HG02763 (cell line): ENCODE measurements around the gene HELLS.
"Not testable (repeated sequence)": the region's sequence is repeated elsewhere in the genome, so short reads cannot be mapped to it uniquely, and the experiment has no call there.

Source experiments
- ATAC-seq: cut with Tn5 transposase; IDR thresholded peaks from one replicate; pipeline ENCODE4 v1.9.1; 2021; ENCODE audit warnings: mild to moderate bottlenecking, moderate library complexity; ENCODE audit not compliant: unreplicated experiment

Gene HELLS

DNA sequence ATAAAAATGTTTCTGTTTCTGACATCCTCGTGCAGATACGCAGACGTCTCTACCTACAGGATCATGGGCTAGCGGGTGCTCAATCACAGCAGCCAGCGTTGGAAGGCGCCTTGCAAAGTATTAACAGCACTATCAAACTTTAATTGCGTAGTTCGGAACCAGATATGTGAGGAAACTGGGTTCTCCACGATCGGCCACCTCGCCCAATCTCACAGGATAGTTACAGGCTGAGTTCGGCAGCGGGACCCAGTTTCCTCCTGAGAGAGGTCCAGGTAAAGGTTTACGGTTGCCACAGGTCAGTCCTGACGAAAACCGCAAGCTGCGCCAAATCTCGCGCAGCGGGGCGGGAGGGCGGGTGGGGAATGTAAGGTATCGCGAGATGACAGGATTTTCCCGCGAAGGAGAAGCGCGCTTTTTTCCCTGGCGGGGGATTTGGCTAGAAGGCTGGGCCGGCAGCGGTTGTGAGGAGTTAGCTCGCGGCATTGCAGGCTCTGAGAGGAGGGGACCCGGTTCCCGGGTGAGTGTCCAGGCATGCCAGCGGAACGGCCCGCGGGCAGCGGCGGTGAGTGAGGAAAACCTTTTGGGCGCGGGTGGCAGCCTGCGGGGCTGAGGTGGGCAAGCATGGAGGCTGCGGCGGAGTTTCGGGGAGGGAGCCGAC lies at the start of gene HELLS:
Gene HELLS, plus strand, starts transcription at position 398 of the 658 bp plus-strand sequence. Its CDS starts 134 bp downstream, at position 532.
- peak; percentile 81 for ATAC-seq

DNA sequence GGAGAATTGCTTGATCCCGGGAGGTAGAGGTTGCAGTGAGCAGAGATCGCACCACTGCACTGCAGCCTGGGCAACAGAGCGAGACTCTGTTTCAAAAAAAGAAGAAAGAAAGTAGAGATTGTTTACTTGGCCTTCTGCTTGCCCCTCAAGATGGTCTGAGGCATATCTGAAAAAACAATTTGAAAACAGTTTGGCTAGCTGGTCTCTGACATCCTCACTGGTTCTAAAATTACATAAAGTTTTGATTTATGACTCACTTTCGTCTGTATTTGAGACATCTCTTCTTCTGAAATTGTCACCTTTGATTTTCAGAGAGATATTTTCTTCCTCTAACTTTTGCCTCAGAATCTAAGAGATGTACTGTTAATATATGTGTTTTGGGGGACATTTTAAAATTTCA lies 49.6 kb upstream of the HELLS start:
- no peak for ATAC-seq

DNA sequence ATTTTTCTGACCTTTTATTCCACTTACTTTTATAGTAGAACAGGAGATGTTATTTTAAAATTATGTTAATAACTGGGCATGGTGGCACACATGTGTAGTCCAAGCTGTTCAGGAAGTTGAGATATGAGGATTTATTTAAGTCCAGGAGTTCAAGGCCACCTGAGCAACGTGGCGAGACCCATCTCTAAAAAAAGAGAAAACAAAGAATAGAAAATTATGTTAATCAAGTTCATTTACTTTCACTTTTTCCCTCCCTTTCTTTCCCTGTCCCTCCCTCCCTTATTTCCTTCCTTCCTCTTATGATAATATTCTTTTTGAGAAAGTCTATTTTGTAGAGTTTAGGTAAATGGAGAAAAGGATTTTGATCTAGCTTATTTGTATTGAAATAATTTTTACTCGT lies 48.9 kb upstream of the HELLS start:
- ATAC-seq, result no peak

DNA sequence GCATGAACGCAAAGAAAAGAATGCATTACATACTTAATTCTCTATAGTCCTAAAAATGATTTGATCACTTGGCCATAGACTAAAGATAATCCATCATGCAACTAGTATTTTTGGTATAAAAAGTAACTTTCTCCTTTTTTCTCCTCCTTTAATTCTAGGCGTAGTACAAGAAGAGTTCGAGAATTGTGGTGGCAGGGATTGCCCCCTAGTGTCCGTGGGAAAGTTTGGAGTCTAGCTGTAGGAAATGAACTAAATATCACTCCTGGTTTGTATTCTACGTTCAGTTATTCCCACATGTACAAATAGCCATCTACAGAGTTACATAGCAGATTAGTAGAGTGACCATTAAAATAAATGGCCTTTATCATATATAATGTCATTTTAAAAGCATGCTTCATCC lies 45.5 kb upstream of the HELLS start:
- no peak for ATAC-seq

DNA sequence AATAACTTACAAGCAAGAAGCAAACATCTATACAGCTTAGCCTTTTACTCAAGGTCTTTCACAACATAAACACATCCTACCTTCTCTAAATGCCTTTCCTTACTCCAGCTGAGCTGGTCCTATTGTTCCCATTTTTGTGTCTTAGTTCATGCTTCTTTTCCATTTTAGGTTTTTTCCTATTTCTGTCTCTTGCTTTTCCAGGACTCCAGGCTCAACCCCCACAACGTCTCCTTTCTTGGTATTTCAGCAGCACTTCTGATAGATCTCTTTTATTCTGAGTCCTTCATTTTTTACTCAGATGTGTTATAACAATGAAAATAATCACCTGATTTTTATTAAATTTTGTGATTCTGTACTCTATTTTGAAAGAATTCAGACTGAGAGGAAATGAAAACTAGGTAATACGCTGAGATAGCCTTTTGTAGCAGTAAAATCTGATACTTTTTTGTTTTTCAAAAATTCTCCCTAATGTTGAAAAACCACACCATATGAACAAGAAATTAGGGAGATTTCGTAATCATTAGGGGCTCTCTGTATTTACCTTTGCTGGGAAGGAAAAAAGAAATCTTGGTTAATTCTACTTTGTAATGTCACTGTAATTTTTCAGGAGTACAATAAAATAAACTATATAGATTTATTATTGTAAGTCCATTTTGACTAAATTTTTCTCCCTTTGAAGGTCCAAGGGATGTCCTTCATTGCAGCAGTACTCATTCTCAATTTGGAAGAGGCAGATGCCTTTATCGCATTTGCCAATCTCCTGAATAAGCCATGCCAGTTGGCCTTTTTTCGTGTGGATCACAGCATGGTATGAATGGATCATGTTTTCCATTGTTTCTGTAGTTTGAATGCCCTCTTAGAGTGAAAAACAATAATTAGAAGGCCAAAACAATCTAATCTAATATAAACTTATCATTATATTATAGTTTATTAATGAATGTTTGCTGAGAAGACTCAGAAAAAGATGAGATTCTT lies 24.0 kb upstream of the HELLS start:
- ATAC-seq, result no peak

DNA sequence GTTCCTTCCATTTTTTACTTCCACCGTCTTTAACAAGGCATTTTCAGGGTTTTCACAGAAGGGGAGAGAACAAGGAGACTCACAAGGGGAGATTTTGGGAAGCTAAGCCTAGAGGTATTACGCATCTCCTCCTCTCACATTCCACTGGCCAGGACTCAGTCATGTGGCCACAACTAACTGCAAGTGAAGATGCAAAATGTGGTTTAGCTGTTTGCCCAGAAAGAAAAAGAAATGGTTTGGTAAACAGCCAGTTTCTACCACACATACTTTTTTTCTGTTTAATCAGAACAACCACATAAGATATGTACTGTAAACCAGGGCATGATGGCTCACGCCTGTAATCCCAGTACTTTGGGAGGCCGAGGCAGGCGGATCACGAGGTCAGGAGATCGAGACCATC lies 21.4 kb upstream of the HELLS start:
- ATAC-seq, result no peak

DNA sequence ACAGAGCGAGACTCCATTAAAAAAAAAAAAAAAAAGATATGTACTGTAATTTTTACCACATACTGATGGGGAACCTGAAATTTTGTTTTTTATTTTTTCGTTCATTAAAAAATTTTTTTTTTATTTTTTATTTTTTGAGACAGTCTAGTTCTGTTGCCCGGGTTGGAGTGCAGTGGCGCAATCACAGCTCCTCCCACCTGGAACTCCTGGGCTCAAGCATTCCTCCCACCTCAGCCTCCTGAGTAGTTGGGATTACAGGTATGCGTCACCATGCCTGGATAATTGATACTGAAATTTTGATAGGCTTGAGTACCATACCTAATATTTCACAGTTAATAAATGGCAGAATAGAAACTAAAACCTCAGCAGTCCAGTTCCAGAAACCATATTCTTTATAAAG lies 20.9 kb upstream of the HELLS start:
- no peak for ATAC-seq

DNA sequence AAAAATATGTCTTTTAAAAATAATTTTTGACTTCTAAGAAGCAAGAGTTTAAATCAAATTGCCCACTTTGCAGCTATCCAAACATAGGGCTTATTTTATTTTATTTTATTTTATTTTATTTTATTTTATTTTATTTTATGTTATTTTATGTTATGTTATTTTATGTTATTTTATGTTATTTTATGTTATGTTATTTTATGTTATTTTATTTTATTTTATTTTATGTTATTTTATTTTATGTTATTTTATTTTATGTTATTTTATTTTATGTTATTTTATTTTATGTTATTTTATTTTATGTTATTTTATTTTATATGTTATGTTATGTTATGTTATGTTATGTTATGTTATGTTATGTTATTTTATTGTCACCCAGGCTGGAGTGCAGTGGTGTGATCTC lies 14.0 kb upstream of the HELLS start:
- ATAC-seq, result not testable (repeated sequence)

DNA sequence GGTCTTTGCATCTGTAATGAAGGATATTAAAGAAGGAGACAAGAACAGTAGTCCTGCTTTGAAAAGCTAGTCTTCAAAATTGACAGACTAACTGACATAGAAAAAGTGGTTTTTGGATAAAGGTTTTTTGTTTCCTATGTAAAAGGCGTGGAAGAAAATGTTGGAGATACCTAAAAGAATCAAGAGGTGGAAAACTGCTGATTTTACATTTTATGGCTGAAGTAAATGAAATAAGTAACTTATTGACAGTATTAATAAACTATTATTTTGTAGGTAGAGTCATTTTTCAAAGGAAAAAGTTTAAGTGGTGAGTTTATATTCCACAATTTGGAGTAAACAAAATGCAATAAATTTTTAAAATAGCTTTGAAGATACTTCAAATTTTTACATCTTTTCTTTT lies 12.6 kb upstream of the HELLS start:
- no peak for ATAC-seq

DNA sequence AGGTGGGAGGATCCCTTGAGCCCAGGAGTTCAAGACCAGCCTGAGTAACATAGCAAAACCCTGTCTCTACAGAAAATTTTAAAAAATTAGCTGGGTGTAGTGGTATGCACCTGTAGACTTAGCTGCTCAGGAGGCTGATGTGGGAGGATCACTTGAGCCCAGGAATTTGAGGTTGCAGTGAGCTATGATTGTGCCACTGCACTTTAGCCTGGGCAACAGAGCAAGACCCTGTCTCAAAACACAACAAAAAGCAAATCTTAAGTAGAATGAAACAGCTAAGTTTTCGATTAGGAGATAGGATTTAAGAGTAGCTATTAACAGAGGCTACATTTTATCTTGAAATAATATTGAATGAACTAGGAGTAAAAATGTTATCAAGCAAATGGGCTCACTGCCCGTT lies 3.3 kb upstream of the HELLS start:
- ATAC-seq, result not testable (repeated sequence)

DNA sequence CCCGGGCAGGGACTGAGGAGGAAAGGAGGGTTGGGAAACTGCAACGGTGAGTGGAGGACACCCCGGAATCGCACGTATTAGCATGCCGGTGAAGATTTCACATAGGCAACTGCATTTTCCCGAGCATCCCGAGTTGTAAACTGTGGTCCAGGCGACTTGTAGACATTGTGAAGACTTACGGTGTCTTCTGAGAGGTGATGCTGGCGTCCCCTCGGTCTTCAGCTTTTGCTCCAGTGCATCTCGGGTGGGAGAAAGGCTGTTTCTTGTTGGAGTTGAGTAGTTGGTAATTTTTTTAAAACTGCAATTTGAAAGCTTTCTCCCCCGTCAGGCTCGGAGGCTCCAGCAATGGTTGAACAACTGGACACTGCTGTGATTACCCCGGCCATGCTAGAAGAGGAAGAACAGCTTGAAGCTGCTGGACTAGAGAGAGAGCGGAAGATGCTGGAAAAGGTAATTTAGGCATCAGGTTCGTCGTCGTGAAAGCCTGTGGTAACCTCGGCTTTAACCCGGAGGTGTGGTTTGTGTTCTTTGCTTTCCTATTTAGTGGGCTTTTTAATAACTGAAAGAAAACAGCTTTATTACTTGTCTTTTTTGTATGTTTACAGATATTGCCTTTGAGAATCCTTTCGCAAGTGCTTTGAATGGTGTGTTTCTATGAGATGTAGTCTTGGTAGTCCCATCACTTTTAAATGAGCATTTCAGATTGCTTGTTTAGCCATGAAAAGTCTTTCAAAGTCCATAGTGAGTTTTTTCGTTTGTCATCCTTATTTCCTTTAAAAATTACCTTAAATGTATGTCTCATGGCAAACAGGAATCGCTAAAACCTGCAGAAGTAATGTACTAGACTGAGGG lies 687 bp downstream of the HELLS start:
- peak; percentile 21 for ATAC-seq

DNA sequence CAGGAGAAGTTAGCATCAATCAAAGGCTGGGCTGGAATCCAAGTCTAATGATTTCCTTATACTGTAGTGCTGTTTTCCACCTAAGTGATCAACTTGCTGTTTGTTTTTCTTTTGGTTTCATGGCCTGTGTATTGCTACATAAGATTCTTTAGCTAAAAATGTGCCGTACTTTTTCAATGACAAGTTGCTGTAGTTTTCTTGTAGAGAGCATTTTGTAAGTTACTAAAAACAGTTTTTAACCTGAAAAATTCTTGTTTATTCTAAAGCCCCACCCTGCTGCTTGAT lies 1.3 kb downstream of the HELLS start:
- no peak for ATAC-seq

DNA sequence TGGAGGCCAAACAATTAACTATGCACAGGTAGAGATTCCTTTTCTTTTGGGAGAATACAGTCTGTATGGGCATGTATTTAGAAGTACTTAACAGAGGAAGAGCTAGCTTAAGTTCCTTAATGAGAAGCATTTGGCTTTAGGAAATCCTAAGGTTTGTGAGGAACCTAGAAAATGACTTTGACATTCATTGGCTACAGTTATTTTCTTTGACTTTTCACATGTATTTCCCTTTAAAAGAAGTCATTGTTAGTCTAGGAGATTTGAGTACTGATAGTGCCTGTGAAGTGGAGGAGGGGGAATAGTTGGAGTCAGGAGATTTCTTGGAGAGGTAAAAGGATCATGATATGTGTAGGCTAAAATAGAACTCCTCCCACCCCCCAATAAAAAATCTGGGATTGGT lies 3.6 kb downstream of the HELLS start:
- ATAC-seq, result no peak

DNA sequence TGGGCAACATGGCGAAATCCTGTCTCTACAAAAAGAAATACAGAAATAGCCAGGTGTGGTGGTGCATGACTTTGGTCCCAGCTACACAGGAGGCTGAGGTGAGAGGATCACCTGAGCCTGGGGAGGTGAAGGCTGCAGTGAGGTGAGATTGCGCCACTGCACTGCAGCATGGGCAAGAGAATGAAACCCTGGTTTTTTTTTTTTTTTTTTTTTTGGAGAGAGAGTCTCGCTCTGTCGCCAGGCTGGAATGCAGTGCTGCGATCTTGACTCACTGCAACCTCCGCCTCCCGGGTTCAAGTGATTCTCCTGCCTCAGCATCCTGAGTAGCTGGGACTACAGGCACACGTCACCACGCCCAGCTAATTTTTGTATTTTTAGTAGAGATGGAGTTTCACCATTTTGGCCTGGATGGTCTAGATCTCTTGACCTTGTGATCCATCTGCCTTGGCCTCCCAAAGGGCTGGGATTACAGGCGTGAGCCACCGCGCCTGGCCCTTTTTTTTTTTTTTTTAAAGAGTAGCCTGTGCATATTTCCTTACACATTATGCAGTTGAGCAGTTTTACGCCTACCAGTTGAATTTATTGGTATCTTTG lies 22.2 kb downstream of the HELLS start:
- ATAC-seq, result not testable (repeated sequence)

DNA sequence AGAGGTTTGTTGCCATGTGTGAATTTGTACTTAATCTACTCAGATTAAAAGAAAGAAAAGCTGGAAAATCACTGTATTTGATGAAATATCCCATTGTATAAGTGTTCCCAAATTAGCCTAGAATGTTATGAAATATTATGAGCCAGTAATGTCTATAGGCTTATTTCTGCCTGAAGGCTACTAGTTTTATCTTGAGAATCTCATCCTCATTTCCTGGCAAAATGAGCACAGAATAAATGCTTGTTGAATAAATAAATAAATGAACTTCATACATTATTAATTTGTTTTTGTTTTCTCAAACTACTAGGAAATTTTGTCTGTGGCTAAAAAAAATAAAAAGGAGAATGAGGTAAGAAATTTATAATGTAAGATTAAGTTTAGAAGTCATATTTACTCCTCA lies 25.5 kb downstream of the HELLS start:
- no peak for ATAC-seq

DNA sequence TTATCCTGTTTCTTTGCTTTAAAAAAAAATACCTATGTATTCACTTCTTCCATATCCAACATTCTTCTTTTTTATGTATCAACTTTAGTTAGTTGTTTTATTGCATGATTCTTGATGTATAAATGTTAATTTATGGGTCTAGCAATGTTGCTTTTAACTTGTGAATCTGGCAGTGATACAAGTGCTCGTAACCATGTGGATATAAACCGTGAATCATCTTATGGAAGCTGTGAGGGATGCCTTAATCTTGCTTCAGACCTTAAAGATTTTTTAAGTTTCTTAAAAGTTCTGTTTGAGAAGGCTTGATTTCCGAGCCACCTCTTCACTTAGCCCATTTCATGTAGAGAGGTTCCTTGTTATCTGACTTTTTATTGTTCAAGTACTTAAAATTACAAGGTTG lies 25.9 kb downstream of the HELLS start:
- no peak for ATAC-seq

DNA sequence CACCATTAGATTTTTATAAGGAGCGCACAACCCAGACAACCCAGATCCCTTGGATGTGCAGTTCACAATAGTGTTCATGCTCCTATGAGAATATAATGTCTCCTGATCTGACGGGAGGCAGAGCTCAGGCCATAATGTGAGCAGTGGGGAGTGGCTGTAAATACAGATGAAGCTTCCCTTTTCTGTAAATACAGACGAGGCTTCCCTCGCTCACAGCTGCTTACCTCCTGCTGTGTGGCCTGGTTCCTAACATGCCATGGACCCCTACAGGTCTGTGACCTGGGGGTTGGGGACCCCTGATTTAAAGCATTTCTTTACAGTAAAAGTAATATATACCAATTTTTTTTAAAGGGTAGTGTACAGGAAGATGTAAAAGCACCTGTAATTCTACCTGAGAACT lies 33.2 kb downstream of the HELLS start:
- ATAC-seq, result no peak

DNA sequence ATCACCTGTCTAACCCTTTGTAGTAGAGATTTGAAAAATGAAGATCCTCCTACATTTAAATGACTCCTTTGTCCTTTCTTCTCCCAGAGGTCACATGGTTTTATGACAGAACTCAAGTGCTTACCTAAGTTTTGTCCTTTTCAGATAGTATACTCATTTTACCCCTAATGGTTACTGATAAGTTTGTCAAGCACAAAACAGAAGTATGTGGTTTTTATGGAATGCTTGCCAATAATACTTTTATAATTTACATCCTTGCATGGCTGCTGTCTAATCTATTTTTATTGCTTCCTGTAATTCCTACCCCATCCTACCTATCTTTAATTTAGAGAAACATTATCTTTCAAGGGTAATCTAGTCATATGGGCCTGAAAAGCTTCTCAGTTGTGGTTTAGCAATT lies 37.5 kb downstream of the HELLS start:
- no peak for ATAC-seq

DNA sequence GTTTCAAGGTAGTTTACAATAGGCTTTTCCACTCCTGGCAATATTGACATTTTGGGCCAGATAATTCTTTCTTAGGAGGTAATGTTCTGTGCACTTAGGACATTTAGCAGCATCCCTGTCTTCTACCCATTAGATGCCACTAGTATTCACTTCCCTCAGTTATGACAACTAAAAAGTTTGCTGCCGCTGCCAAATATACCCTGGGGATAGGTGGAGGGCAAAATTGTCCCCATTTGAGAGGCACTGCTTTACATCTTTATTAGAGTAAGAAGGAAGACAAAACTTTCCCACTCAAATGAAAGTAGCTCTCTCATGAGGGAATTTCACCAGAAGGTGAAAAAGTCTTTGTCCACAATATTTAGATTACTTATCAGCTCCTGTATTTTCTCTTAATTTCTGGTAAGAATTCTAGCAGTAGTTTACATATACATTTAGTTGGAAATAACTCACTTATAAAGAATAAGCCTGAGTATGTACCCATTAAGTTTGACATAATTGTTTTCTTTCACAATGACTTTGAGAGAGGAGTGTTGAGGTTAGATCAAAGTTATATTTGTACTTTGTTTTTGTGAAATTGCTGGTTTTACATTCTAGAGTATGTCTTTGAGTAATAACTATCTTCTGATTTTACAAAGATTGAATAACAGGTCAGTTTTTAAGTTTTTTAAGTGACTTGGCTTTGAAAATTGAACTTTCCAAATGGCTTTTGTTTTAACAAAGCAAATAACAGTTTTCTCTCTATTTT lies 46.0 kb downstream of the HELLS start:
- no peak for ATAC-seq

DNA sequence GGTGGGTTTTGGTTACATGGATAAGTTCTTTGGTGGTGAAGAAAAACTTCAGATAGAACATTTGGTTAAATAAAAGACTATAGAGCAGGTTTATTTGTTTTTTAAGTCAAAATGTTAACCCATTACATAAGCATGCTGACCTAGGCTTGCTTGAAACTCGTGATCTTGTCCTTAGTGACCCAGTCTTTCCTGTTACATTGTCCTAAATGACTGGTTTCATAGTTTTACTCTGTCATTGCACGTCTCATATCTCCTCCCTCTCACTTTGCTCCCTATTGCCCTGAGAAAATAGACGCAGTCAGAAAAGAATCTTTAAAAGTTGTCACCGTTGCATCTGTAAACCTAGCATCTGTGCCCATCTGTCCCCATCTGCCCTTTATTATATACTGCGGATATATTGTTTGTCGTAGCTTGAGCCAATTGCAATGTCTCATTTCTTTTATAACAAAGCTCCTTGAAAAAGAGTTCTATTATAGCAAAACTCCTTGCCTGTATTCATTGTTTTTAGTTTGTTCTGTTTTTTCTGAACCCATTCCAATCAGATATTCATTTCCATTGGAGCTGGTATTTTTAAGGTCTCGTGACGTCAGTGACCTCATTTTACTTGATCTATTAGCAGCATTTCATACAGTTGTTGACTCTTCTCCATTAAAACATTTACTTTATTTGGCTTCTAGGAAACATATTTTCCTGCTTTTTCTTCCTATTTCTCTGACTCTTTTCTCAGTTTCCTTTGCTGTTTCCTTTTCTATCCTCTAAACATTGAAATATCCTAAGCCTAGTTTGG lies 57.3 kb downstream of the HELLS start:
- ATAC-seq, result no peak
